NK-92 (cell line): ENCODE results near the gene PHC2.

Experiments used
- DNase-seq: peaks from one replicate; lab custom pipeline; 2025; ENCODE audit not compliant: unreplicated experiment; lab: John Stamatoyannopoulos, UW

Gene PHC2

GRCh38 chr1:33392639-33393038, 38.3 kb downstream of the PHC2 start:
- DNase-seq, result no peak

- DNase-seq, result no peak
Measured at GRCh38 chr1:33392206-33392605, 38.7 kb downstream of the PHC2 start.

GRCh38 chr1:33391343-33392078, 39.4 kb downstream of the PHC2 start:
- no peak for DNase-seq

GRCh38 chr1:33390542-33390941, 40.4 kb downstream of the PHC2 start:
- DNase-seq, result no peak

- DNase-seq, result no peak
Measured at GRCh38 chr1:33388805-33389771, 41.8 kb downstream of the PHC2 start.

- no peak for DNase-seq
Measured at GRCh38 chr1:33387625-33388024, 43.3 kb downstream of the PHC2 start.

GRCh38 chr1:33385251-33385650, 45.6 kb downstream of the PHC2 start:
- no peak for DNase-seq

- DNase-seq, result no peak
Measured at GRCh38 chr1:33384040-33384812, 46.7 kb downstream of the PHC2 start.

- no peak for DNase-seq
Measured at GRCh38 chr1:33383489-33383888, 47.4 kb downstream of the PHC2 start.

- DNase-seq, result no peak
Measured at GRCh38 chr1:33382661-33383415, 48.1 kb downstream of the PHC2 start.

- no peak for DNase-seq
Measured at GRCh38 chr1:33381977-33382376, 48.9 kb downstream of the PHC2 start.

GRCh38 chr1:33380811-33381210, 50.1 kb downstream of the PHC2 start:
- no peak for DNase-seq

GRCh38 chr1:33379631-33380354, 51.1 kb downstream of the PHC2 start:
- no peak for DNase-seq

GRCh38 chr1:33378976-33379375, 51.9 kb downstream of the PHC2 start:
- no peak for DNase-seq

GRCh38 chr1:33378524-33378923, 52.4 kb downstream of the PHC2 start:
- no peak for DNase-seq

- DNase-seq, result no peak
Measured at GRCh38 chr1:33377756-33378155, 53.1 kb downstream of the PHC2 start.

GRCh38 chr1:33377013-33377412, 53.9 kb downstream of the PHC2 start:
- DNase-seq, result no peak

- no peak for DNase-seq
Measured at GRCh38 chr1:33375316-33375715, 55.6 kb downstream of the PHC2 start.

GRCh38 chr1:33374336-33375105, 56.4 kb downstream of the PHC2 start:
- no peak for DNase-seq
